Subcutaneous abdominal adipose tissue (tissue), 5 donors: ENCODE results near the gene MINDY4.

Experiments used
- H3K27ac ChIP-seq: one replicate; pipeline ENCODE4 v1.7.0; 2013; ENCODE audit warnings: low read depth, mild to moderate bottlenecking, inconsistent platforms, low read length, moderate library complexity
- H3K27me3 ChIP-seq, 5 donors: one replicate each; pipeline ENCODE4 v1.7.0; 2013; ENCODE audit warnings: low read length in 5 of 5, inconsistent platforms in 1 of 5; ENCODE audit not compliant: control insufficient read depth in 5 of 5, insufficient read depth in 4 of 5
- H3K36me3 ChIP-seq, 5 donors: one replicate each; pipeline ENCODE4 v1.7.0; 2013; ENCODE audit warnings: low read length in 5 of 5; ENCODE audit not compliant: control insufficient read depth in 5 of 5, insufficient read depth in 5 of 5
- H3K4me1 ChIP-seq, 5 donors: one replicate each; pipeline ENCODE4 v1.7.0; 2013; ENCODE audit warnings: low read length in 5 of 5, mild to moderate bottlenecking in 3 of 5, moderate library complexity in 1 of 5; ENCODE audit not compliant: control insufficient read depth in 5 of 5, insufficient read depth in 5 of 5
- H3K4me3 ChIP-seq, 5 donors: one replicate each; pipeline ENCODE4 v1.7.0; 2013; ENCODE audit warnings: low read length in 5 of 5, low read depth in 1 of 5
- H3K9ac ChIP-seq, 5 donors: one replicate each; pipeline ENCODE4 v1.7.0; 2013; ENCODE audit warnings: low read length in 5 of 5, mild to moderate bottlenecking in 4 of 5, moderate library complexity in 3 of 5
- H3K9me3 ChIP-seq, 5 donors: one replicate each; pipeline ENCODE4 v1.7.0; 2013; ENCODE audit warnings: low read length in 5 of 5; ENCODE audit not compliant: control insufficient read depth in 5 of 5
- donor health status: healthy.
- donor health status: healthy.
- donor health status: healthy.
- donor health status: healthy.
- donor health status: healthy.

MINDY4 gene

DNA sequence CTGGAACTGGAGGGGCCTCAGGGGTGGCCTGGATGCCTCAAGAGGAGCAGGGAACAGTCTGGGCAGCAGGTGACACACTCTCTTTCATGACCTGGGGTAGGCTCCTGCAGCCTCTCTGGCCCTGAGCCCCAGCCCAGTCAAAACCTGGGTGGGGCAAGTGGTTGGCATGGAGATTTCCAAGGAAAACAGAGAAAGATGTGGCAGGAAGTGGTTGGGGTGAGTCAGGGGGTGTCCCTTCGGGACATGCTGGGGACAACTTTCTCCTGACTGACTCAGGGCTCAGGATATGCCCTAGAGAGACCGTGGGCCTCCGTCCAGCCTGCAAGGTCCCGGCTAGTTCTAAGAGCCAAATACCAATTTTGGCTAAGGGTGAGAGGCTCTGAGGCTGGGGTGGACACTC lies 143.4 kb downstream of the MINDY4 start:
- H3K4me3 ChIP-seq, result peak overlapping the region; percentile 9 to 77 (median 66)
- no peaks in the 10 kb centered on the region for H3K9me3 ChIP-seq
- H3K4me1 ChIP-seq, result peaks cover 9 to 96% (median 59%) of the 10 kb centered on the region in 5 donors
- no peaks in the 10 kb centered on the region for H3K27me3 ChIP-seq
- H3K27ac ChIP-seq, result peak overlapping the region; percentile 74
- H3K36me3 ChIP-seq, result peaks cover 0 to 3% (median 0%) of the 10 kb centered on the region in 5 donors
- peak overlapping the region in 2 of 5 donors; percentile 26 to 85 for H3K9ac ChIP-seq

- peak overlapping the region in 4 of 5 donors; percentile 42 to 77 (median 68) for H3K4me3 ChIP-seq
These were observed 143.9 kb downstream of the MINDY4 start for GRCh38 chr7:30915005-30915601.

GRCh38 chr7:30915751-30916150 lies 144.5 kb downstream of the MINDY4 start:
- peak overlapping the region; percentile 74 for H3K27ac ChIP-seq
- peak overlapping the region in 3 of 5 donors; percentile 66 to 77 (median 70) for H3K4me3 ChIP-seq
- H3K27me3 ChIP-seq, result no peaks in the 10 kb centered on the region
- peaks cover 0 to 4% (median 0%) of the 10 kb centered on the region in 5 donors for H3K36me3 ChIP-seq
- H3K4me1 ChIP-seq, result peaks cover 10 to 96% (median 56%) of the 10 kb centered on the region in 5 donors
- peak overlapping the region in 2 of 5 donors; percentile 5 to 41 for H3K9ac ChIP-seq
- H3K9me3 ChIP-seq, result no peaks in the 10 kb centered on the region

More at GRCh38 chr7:30915005-30915601, 143.9 kb downstream of the MINDY4 start:
- Histone ChIP-seq H3K27me3 (no peaks in the 10 kb centered on the region), H3K36me3 (peaks cover 0 to 3% (median 0%) of the 10 kb centered on the region in 5 donors), H3K27ac (peak overlapping the region; percentile 74), H3K4me1 (peaks cover 10 to 96% (median 59%) of the 10 kb centered on the region in 5 donors), H3K9me3 (no peaks in the 10 kb centered on the region), H3K9ac (peak overlapping the region in 2 of 5 donors; percentile 26 to 85)

GRCh38 chr7:30916255-30916654 lies 145.0 kb downstream of the MINDY4 start:
- Histone ChIP-seq H3K9me3 (no peaks in the 10 kb centered on the region), H3K4me3 (peak overlapping the region in 3 of 5 donors; percentile 66 to 77 (median 70)), H3K27me3 (no peaks in the 10 kb centered on the region), H3K36me3 (peaks cover 0 to 4% (median 0%) of the 10 kb centered on the region in 5 donors), H3K9ac (peak overlapping the region in 2 of 5 donors; percentile 5 to 33), H3K27ac (peak overlapping the region; percentile 74), H3K4me1 (peaks cover 10 to 96% (median 53%) of the 10 kb centered on the region in 5 donors)

DNA sequence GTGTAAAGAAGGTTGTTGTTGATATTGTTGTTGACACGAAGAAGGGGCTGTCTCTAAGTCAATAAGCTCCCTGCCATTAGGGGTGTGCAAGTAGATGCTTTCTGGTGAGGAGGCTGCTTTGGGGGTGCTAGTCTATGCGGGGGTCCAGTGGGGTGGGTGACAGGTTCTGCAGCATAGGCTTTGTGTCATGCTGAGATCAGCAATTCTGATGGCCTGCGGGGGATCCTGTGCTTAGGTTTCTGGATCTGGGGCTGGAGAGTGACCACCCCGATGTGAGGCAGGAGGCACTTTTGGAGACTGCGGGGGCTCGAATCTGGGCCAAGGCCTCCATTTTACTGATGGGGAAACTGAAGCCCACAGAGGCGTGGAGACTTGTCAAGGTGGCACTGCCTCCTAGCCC lies 145.6 kb downstream of the MINDY4 start:
- Histone ChIP-seq H3K9me3 (no peaks in the 10 kb centered on the region), H3K9ac (no peak overlapping the region), H3K27ac (peak overlapping the region; percentile 23), H3K4me1 (peaks cover 10 to 98% (median 50%) of the 10 kb centered on the region in 5 donors), H3K4me3 (peak overlapping the region in 3 of 5 donors; percentile 26 to 70 (median 66)), H3K36me3 (peaks cover 0 to 8% (median 3%) of the 10 kb centered on the region in 5 donors), H3K27me3 (no peaks in the 10 kb centered on the region)

- Histone ChIP-seq H3K9me3 (no peaks in the 10 kb centered on the region), H3K4me3 (peak overlapping the region in 2 of 5 donors; percentile 26 to 70), H3K4me1 (peaks cover 10 to 93% (median 44%) of the 10 kb centered on the region in 5 donors), H3K27me3 (no peaks in the 10 kb centered on the region), H3K9ac (no peak overlapping the region), H3K27ac (peak overlapping the region; percentile 23), H3K36me3 (peaks cover 0 to 12% (median 6%) of the 10 kb centered on the region in 5 donors)
These were observed 146.1 kb downstream of the MINDY4 start for GRCh38 chr7:30917216-30917893.

- peak overlapping the region in 1 of 5 donors; percentile 1 for H3K4me3 ChIP-seq
- H3K36me3 ChIP-seq, result peaks cover 0 to 25% (median 18%) of the 10 kb centered on the region in 5 donors
- H3K27me3 ChIP-seq, result no peaks in the 10 kb centered on the region
- H3K9me3 ChIP-seq, result no peaks in the 10 kb centered on the region
- H3K4me1 ChIP-seq, result peaks cover 5 to 80% (median 32%) of the 10 kb centered on the region in 5 donors
- peak overlapping the region; percentile 62 for H3K27ac ChIP-seq
- H3K9ac ChIP-seq, result peak overlapping the region in 1 of 5 donors; percentile 33
These were observed 147.5 kb downstream of the MINDY4 start for GRCh38 chr7:30918676-30919075.

DNA sequence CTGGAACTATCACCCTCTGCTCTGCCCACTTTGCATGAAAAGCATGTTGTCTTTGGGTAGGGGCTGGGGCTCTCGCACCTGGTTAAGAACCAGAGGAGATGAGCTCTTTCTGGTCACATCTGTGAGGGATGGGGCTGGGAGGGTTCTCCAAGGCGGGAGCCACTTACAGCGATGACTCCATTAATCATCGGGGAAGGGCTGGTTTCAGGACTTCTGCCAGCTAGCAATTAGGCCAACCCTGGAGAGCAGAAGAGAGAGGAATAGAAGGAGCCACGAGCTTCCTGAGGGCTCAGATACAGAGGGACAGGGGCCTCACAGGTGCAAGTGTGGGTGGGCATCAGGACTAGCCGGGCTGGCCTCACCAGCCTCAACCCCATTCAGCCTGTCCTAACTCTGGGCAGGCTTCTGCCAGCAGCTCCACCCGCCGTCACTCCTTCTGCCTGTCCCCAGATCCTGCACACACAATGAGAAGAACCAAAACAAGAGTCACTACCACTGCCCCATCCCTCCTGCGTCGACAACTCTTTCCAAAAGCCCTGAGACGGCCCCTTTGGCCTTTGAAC lies 148.9 kb downstream of the MINDY4 start:
- Histone ChIP-seq H3K27me3 (no peaks in the 10 kb centered on the region), H3K4me3 (no peak overlapping the region), H3K36me3 (peaks cover 0 to 39% (median 33%) of the 10 kb centered on the region in 5 donors), H3K9ac (no peak overlapping the region), H3K9me3 (no peaks in the 10 kb centered on the region), H3K27ac (peak overlapping the region; percentile 67), H3K4me1 (peaks cover 3 to 65% (median 24%) of the 10 kb centered on the region in 5 donors)

- H3K9me3 ChIP-seq, result no peaks in the 10 kb centered on the region
- peaks cover 3 to 58% (median 21%) of the 10 kb centered on the region in 5 donors for H3K4me1 ChIP-seq
- no peak overlapping the region for H3K9ac ChIP-seq
- peak overlapping the region; percentile 67 for H3K27ac ChIP-seq
- H3K27me3 ChIP-seq, result no peaks in the 10 kb centered on the region
- H3K4me3 ChIP-seq, result no peak overlapping the region
- H3K36me3 ChIP-seq, result peaks cover 0 to 47% (median 40%) of the 10 kb centered on the region in 5 donors
These were observed 149.6 kb downstream of the MINDY4 start for GRCh38 chr7:30920584-30921539.
